Osteoblast (primary cell): ENCODE data around the gene FSTL4. TPM values are rescaled to one million over a fixed set of nuclear protein-coding genes. Genes with fewer than 3 reads are reported as not detected.
A peak's percentile ranks its signal among the peaks of the same experiment; 100 is the strongest.

Experiments used
- DNase-seq: peaks from one replicate; pipeline ENCODE4 v3.0.0; 2011; ENCODE audit warnings: low spot score, mixed read lengths; ENCODE audit not compliant: insufficient read length; ENCODE audit errors: missing footprints
- H2AFZ ChIP-seq: 2 replicates; pipeline ENCODE4 v1.6.0; 2011; ENCODE audit warnings: mild to moderate bottlenecking, low read length
- H3K27ac ChIP-seq: 2 replicates; pipeline ENCODE4 v1.5.1; 2011; ENCODE audit warnings: mild to moderate bottlenecking, low read depth, low read length, moderate library complexity
- H3K27me3 ChIP-seq: 2 replicates; pipeline ENCODE4 v1.6.0; 2012; ENCODE audit warnings: mild to moderate bottlenecking, control low read depth, inconsistent platforms, low read length, moderate library complexity; ENCODE audit not compliant: insufficient read depth
- H3K36me3 ChIP-seq: 2 replicates; pipeline ENCODE4 v1.5.1; 2011; ENCODE audit warnings: mild to moderate bottlenecking, low read length, control low read depth, moderate library complexity; ENCODE audit not compliant: insufficient read depth
- H3K4me1 ChIP-seq: 2 replicates; pipeline ENCODE4 v1.5.1; 2011; ENCODE audit warnings: mild to moderate bottlenecking, low read length, control low read depth, moderate library complexity; ENCODE audit not compliant: insufficient read depth
- H3K4me2 ChIP-seq: 2 replicates; pipeline ENCODE4 v1.6.0; 2011; ENCODE audit warnings: mild to moderate bottlenecking, low read length; ENCODE audit not compliant: insufficient read depth
- H3K4me3 ChIP-seq: fragments of 200-600 bp; sonication (generic); 3 replicates; pipeline ENCODE4 v1.5.1; 2012; ENCODE audit warnings: mild to moderate bottlenecking, low read length, inconsistent platforms; ENCODE audit not compliant: insufficient read depth
- H3K79me2 ChIP-seq: 2 replicates; pipeline ENCODE4 v1.6.0; 2012; ENCODE audit warnings: mild to moderate bottlenecking, low read length, control low read depth, inconsistent platforms; ENCODE audit not compliant: insufficient read depth
- H3K9me3 ChIP-seq: 2 replicates; pipeline ENCODE4 v1.5.1; 2011; ENCODE audit warnings: low read depth, low read length, control low read depth
- H4K20me1 ChIP-seq: 2 replicates; pipeline ENCODE4 v1.6.0; 2012; ENCODE audit warnings: mild to moderate bottlenecking, low read length, control low read depth; ENCODE audit not compliant: insufficient read depth
- total RNA-seq: library from RNA; depleted of rRNA; stranded (reverse); fragments of >200 nt; gene quantifications from 2 replicates; pipeline ENCODE4 v1.2.3, GENCODE V29; 2012
- TF ChIP-seq, protein P1 (sequence below): IDR thresholded peaks from 2 replicates; pipeline ENCODE4 v1.5.1; 2011; ENCODE audit warnings: mild to moderate bottlenecking, low read depth, low read length, moderate library complexity; ENCODE audit errors: extremely low read depth

FSTL4 gene
- total RNA-seq, 1 donor = not detected

DNA sequence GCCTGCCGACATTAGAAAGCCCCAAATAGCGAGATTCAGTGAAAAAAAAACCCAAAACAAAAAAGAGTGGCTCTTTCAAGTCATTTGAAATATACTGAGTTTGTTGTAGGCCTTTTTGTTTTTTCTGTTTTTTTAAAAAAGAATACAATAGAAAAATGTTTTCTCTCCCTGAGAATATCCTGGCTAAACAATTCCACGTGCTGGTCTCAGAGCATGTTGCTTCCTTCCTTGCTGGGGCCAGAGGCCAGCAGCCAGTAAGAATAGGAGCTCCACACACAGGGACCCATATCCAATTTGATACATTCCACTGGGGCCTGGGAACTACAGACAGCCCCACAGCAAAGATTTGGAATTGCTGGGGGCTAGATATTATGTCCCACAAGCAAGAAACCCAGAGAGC lies 369.1 kb downstream of the FSTL4 start:
- Histone ChIP-seq H3K27me3 (peaks cover 2% of the 10 kb centered on the region), H3K4me2 (no peak overlapping the region), H3K9me3 (no peaks in the 10 kb centered on the region), H3K4me3 (no peak overlapping the region), H3K4me1 (peaks cover 7% of the 10 kb centered on the region), H4K20me1 (no peaks in the 10 kb centered on the region), H3K79me2 (no peaks in the 10 kb centered on the region), H3K36me3 (no peaks in the 10 kb centered on the region), H3K27ac (no peak overlapping the region), H2AFZ (no peak overlapping the region)
- TF ChIP-seq, protein P1, sequence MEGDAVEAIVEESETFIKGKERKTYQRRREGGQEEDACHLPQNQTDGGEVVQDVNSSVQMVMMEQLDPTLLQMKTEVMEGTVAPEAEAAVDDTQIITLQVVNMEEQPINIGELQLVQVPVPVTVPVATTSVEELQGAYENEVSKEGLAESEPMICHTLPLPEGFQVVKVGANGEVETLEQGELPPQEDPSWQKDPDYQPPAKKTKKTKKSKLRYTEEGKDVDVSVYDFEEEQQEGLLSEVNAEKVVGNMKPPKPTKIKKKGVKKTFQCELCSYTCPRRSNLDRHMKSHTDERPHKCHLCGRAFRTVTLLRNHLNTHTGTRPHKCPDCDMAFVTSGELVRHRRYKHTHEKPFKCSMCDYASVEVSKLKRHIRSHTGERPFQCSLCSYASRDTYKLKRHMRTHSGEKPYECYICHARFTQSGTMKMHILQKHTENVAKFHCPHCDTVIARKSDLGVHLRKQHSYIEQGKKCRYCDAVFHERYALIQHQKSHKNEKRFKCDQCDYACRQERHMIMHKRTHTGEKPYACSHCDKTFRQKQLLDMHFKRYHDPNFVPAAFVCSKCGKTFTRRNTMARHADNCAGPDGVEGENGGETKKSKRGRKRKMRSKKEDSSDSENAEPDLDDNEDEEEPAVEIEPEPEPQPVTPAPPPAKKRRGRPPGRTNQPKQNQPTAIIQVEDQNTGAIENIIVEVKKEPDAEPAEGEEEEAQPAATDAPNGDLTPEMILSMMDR = no peak
- DNase-seq = no peak

DNA sequence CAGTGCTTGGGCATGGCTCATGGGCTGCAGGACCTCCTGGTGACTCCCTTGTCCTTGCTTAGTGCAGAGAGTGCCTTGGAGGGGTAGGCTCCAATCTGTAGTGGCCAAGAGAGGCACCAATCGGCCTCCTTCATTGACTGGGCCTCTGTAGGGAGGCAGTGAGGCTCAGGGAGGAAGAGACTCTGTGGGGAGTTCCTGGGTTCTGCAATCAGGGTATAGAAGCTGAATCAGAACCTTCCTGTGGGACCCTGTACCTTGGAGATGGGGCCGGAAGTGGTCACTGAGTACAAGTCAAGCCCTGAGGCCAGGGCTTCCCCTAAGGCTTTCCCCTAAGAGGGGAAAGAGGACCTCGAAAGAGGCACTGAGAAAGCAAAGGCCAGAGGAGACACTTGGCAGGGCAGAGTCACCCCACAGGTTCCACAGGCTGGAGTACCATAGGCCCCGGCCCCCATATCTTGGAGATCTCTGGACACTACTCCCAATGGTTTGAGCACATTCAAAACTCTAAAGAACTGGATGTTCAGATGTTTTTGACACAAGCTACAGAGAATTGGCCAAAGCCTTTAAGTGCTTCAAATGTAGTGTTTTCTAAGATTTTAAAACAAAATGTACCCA lies 370.0 kb downstream of the FSTL4 start:
- peaks cover 7% of the 10 kb centered on the region for H3K4me1 ChIP-seq
- no peaks in the 10 kb centered on the region for H4K20me1 ChIP-seq
- peaks cover 7% of the 10 kb centered on the region for H3K27me3 ChIP-seq
- no peak overlapping the region for H3K4me2 ChIP-seq
- no peaks in the 10 kb centered on the region for H3K79me2 ChIP-seq
- no peaks in the 10 kb centered on the region for H3K36me3 ChIP-seq
- H2AFZ ChIP-seq = no peak overlapping the region
- H3K27ac ChIP-seq = no peak overlapping the region
- TF ChIP-seq, protein P1 = no peak
- peak; percentile 72 for DNase-seq
- H3K9me3 ChIP-seq = no peaks in the 10 kb centered on the region
- no peak overlapping the region for H3K4me3 ChIP-seq

DNA sequence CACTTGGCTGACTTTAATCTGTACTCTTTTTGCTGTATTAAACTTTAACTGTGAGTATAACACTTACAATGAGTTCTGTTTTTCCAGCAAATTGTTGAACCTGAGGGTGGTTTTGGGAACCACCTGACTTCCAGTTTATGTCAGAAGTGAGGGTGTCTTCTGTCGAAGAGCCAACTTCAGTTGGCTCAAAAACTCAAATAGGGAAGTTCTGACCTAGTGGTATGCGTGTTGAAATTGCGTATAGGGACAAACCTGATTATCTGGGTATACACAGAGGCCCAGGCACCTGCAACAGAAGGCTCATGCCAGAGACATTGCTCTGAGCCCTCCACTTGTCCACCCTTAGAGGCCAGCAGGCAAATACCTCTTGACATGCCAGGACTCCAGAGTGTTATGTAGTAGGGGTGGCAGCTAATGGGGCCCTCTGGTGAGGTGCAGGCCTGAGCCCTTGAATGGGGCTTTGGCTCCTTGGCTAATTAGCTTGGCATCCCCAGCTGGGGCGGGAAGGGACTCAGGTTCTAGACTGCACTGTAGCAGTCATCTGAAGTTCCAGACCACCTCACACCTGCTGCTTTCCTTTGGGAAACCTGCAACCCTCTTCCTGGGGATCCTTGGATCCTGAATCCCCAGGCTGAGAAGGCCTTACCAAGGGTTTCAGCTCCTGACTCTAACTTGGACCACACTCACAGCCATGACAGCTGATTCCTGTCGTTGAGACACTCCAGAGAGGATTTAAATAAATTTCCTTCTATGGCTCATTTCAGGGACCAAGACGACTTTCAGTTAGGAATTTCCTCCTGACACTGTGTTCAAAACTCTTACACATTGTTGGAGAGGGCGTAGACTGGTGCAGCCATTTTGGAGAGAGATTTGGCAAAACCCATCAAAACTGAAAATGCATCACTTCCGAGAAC lies 370.9 kb downstream of the FSTL4 start:
- H3K27ac ChIP-seq = no peak overlapping the region
- no peak overlapping the region for H3K4me2 ChIP-seq
- H3K27me3 ChIP-seq = peaks cover 11% of the 10 kb centered on the region
- no peak for DNase-seq
- H3K4me1 ChIP-seq = peaks cover 7% of the 10 kb centered on the region
- H4K20me1 ChIP-seq = no peaks in the 10 kb centered on the region
- H3K9me3 ChIP-seq = no peaks in the 10 kb centered on the region
- H3K79me2 ChIP-seq = no peaks in the 10 kb centered on the region
- TF ChIP-seq, protein P1 = no peak
- no peak overlapping the region for H2AFZ ChIP-seq
- no peak overlapping the region for H3K4me3 ChIP-seq
- H3K36me3 ChIP-seq = no peaks in the 10 kb centered on the region
